RPMI8226 (cell line): Measurements from ENCODE around the gene STRIP1.

Experiments
- DNase-seq: peaks from one replicate; pipeline ENCODE4 v3.0.0-alpha.2; 2015

STRIP1 gene

DNA sequence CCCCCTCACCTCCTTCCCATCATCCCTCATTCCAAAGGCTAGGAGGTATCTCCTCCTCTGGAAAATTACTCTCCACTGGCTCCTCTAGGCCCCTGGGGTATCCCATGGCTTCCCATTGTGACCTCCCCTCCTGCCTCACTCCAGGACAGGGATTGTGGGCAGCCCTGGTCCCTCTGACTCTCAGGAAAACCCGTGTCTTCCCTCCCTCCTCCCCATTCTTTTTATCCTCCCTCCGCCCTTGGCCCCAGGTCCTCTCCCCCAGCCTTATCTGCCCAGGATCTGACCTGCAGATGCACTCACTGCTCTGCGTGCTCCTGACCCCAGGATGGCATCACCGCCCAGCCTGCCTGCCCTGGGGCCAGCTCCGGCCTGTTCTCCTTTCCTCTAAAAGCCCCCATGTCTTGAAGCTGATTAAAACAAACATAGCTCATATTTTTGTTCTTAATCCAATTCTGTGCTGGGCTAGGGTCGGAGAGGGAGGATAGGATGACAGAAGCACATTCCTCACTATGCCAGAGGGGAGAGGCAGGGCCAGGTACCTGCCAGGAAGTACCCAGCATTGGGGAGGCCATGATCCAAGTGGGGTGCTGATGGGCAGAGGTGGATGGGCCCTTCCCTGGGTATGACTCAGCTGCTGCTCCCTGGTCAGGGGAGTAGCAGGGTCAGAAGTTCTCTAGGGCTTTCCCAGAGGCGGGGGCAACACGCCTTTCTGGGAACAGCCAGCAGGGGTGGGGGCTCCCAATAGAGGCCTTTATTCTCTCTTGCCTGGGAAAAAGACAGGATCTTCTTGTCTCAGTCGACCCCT, 64.0 kb downstream of the STRIP1 start:
- DNase-seq, result no peak

DNA sequence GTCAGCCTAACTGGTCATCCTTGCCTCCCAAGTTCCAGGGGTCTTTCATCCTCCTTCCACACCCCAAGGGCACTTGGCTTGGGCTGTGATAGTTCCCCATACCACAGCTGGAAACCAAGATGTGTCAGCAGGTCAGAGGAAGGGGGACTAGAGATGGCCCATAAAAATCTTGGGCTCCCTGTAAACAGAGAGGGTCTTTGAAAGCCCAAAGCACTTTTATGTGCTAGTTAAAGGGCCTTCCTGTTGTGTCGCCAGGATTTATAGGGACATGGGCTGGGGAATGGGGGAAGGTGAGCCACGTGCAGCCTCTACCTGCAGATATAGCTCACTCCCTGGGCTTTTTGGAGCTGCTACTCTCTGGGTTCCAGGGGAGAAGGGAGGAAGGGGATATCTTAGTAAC, 65.9 kb downstream of the STRIP1 start:
- no peak for DNase-seq

- DNase-seq, result no peak
Measured at GRCh38 chr1:110102081-110102480, 67.7 kb downstream of the STRIP1 start.
